SK-N-SH (cell line): Measurements from ENCODE around the gene IL15. TPM values are rescaled to one million over a fixed set of nuclear protein-coding genes. Genes with fewer than 3 reads are reported as not detected.

Experiments
- CTCF ChIA-PET: fragments of 300-600, 350-600 bp; formaldehyde crosslinking; extraction: SDS; loops from one replicate; lab custom pipeline; 2021; lab: Yijun Ruan, JAX
- POLR2A ChIA-PET: fragments of 350-600 bp; sonication (Branson Sonifier 250); formaldehyde crosslinking; extraction: SDS; loops from one replicate; lab custom pipeline; 2020; ENCODE audit warnings: antibody characterized with exemption, inconsistent platforms; lab: Yijun Ruan, JAX
- DNase-seq: peaks from one replicate; pipeline ENCODE4 v3.0.0; 2012
- H2AFZ ChIP-seq: fragments of 200-600 bp; sonication (generic); 2 replicates; pipeline ENCODE4 v1.8.1; 2016; ENCODE audit warnings: antibody characterized with exemption, mild to moderate bottlenecking, low read depth
- H3F3A ChIP-seq: fragments of 200-600 bp; sonication (generic); replicated peaks from 2 replicates; pipeline ENCODE3; 2016; ENCODE audit warnings: antibody characterized with exemption, mild to moderate bottlenecking; ENCODE audit not compliant: insufficient read depth
- H3K27ac ChIP-seq, 2 experiments: fragments of 200-500 bp in 1 of 2; fragments of 200-600 bp in 1 of 2; sonication (Bioruptor generic) in 1 of 2; sonication (generic), shearing (Covaris generic) in 1 of 2; 2 replicates each; pipeline versions ENCODE4 v1.5.1 to v1.6.1; 2014 to 2016; ENCODE audit warnings: low read depth in 2 of 2, inconsistent platforms in 1 of 2, low read length in 1 of 2, mild to moderate bottlenecking in 1 of 2, mixed read lengths in 1 of 2
- H3K27me3 ChIP-seq: fragments of 200-600 bp; sonication (generic), shearing (Covaris generic); 2 replicates; pipeline ENCODE4 v1.6.1; 2016; ENCODE audit warnings: mixed run types; ENCODE audit not compliant: insufficient read depth
- H3K36me3 ChIP-seq, 2 experiments: fragments of 200-500 bp in 1 of 2; fragments of 200-600 bp in 1 of 2; sonication (Bioruptor generic) in 1 of 2; sonication (generic) in 1 of 2; replicated peaks in 1 of 2; 2 replicates each; pipeline versions ENCODE3 to v1.5.1; 2014 to 2016; ENCODE audit warnings: low read length in 1 of 2, mild to moderate bottlenecking in 1 of 2; ENCODE audit not compliant: insufficient read depth in 2 of 2, control insufficient read depth in 1 of 2
- H3K4me1 ChIP-seq, 2 experiments: fragments of 200-500 bp in 1 of 2; fragments of 200-600 bp in 1 of 2; sonication (Bioruptor generic) in 1 of 2; sonication (generic), shearing (Covaris generic) in 1 of 2; 2 replicates each; pipeline versions ENCODE4 v1.5.1 to v1.6.1; 2014 to 2016; ENCODE audit warnings: low read depth in 1 of 2, low read length in 1 of 2, mixed run types in 1 of 2; ENCODE audit not compliant: insufficient read depth in 2 of 2, control insufficient read depth in 1 of 2
- H3K4me2 ChIP-seq: fragments of 200-600 bp; sonication (generic), shearing (Covaris generic); 2 replicates; pipeline ENCODE4 v1.6.1; 2017; ENCODE audit warnings: mixed run types
- H3K4me3 ChIP-seq, 2 experiments: fragments of 200-500 bp in 1 of 2; fragments of 200-600 bp in 1 of 2; sonication (Bioruptor generic) in 1 of 2; sonication (generic), shearing (Covaris generic) in 1 of 2; 2 replicates each; pipeline versions ENCODE4 v1.5.1 to v1.8.1; 2014 to 2016; ENCODE audit warnings: low read depth in 2 of 2, inconsistent platforms in 1 of 2, low read length in 1 of 2, mild to moderate bottlenecking in 1 of 2, mixed read lengths in 1 of 2, moderate library complexity in 1 of 2
- H3K79me2 ChIP-seq: fragments of 200-600 bp; sonication (generic); 2 replicates; pipeline ENCODE4 v1.8.1; 2017; ENCODE audit warnings: mild to moderate bottlenecking; ENCODE audit not compliant: insufficient read depth
- H3K9ac ChIP-seq: fragments of 200-600 bp; sonication (generic); 2 replicates; pipeline ENCODE4 v1.6.1; 2017; ENCODE audit warnings: mixed run types
- H3K9me2 ChIP-seq: fragments of 200-600 bp; sonication (generic); 2 replicates; pipeline ENCODE4 v1.6.1; 2017; ENCODE audit warnings: mixed run types
- H3K9me3 ChIP-seq: fragments of 200-600 bp; sonication (generic); 2 replicates; pipeline ENCODE4 v1.6.1; 2017; ENCODE audit warnings: mixed run types, mild to moderate bottlenecking, moderate library complexity
- H4K20me1 ChIP-seq: fragments of 200-600 bp; sonication (generic); 2 replicates; pipeline ENCODE4 v1.6.1; 2017; ENCODE audit warnings: mild to moderate bottlenecking, mixed run types; ENCODE audit not compliant: insufficient read depth
- CHD2 ChIP-seq: fragments of 150-350 bp; IDR thresholded peaks from 2 replicates; pipeline ENCODE4 v1.6.1; 2018; ENCODE audit warnings: low read length; ENCODE audit not compliant: partially characterized antibody
- ELF1 ChIP-seq: IDR thresholded peaks from 2 replicates; pipeline ENCODE4 v1.4.0; 2012
- EP300 ChIP-seq, 2 experiments: IDR thresholded peaks; 2 replicates each; pipeline versions ENCODE4 v1.4.0 to v1.6.1; 2012; ENCODE audit warnings: borderline replicate concordance in 1 of 2, low read depth in 1 of 2, low read length in 1 of 2
- EZH2phosphoT487 ChIP-seq: fragments of 200-600 bp; sonication (generic); IDR thresholded peaks from 2 replicates; pipeline ENCODE4 v1.6.1; 2017; ENCODE audit warnings: low read depth, mixed run types, mild to moderate bottlenecking, antibody characterized with exemption, moderate library complexity, borderline replicate concordance
- FOXJ3 ChIP-seq: sonication (generic); formaldehyde crosslinking; IDR thresholded peaks from 2 replicates; pipeline ENCODE4 v1.5.1; 2020; ENCODE audit warnings: mild to moderate bottlenecking, missing genetic modification reagents
- FOXM1 ChIP-seq: IDR thresholded peaks from 2 replicates; pipeline ENCODE4 v1.4.0; 2012; ENCODE audit warnings: low read depth, mild to moderate bottlenecking
- POLR2AphosphoS5 ChIP-seq: IDR thresholded peaks from 2 replicates; pipeline ENCODE4 v1.6.1; 2012; ENCODE audit warnings: low read depth, low read length
- RAD21 ChIP-seq: IDR thresholded peaks from 2 replicates; pipeline ENCODE4 v1.6.1; 2012; ENCODE audit warnings: mild to moderate bottlenecking, low read length
- REST ChIP-seq: IDR thresholded peaks from 2 replicates; pipeline ENCODE4 v1.6.1; 2012; ENCODE audit warnings: mild to moderate bottlenecking, low read depth, low read length, moderate library complexity
- RFX5 ChIP-seq: IDR thresholded peaks from 2 replicates; pipeline ENCODE4 v1.6.1; 2012; ENCODE audit warnings: mild to moderate bottlenecking, improper control_type of control experiment, low read length
- SIN3A ChIP-seq: IDR thresholded peaks from 2 replicates; pipeline ENCODE4 v1.6.1; 2012; ENCODE audit warnings: low read depth, mild to moderate bottlenecking, low read length, moderate library complexity, borderline replicate concordance
- SMC3 ChIP-seq: IDR thresholded peaks from 2 replicates; pipeline ENCODE4 v1.6.1; 2012; ENCODE audit warnings: low read depth, low read length, improper control_type of control experiment
- ZBTB33 ChIP-seq: IDR thresholded peaks from 2 replicates; pipeline ENCODE4 v1.4.0; 2012; ENCODE audit warnings: low read depth, borderline replicate concordance
- polyA plus RNA-seq, 3 experiments: library from polyadenylated mRNA; depleted of rRNA; stranded (reverse); fragments of >200 nt; gene quantifications; 2 replicates each; pipeline ENCODE4 v1.2.3, GENCODE V29; 2012
- TF ChIP-seq, protein P1 (sequence below): fragments of 200-600 bp; sonication (generic); IDR thresholded peaks from 2 replicates; pipeline ENCODE4 v1.6.1; 2017; ENCODE audit warnings: antibody characterized with exemption, mild to moderate bottlenecking, moderate library complexity

IL15 gene
- polyA plus RNA-seq, 1 of the 3 experiments (the other 2 are of a cell fraction) = 3.7 TPM

DNA sequence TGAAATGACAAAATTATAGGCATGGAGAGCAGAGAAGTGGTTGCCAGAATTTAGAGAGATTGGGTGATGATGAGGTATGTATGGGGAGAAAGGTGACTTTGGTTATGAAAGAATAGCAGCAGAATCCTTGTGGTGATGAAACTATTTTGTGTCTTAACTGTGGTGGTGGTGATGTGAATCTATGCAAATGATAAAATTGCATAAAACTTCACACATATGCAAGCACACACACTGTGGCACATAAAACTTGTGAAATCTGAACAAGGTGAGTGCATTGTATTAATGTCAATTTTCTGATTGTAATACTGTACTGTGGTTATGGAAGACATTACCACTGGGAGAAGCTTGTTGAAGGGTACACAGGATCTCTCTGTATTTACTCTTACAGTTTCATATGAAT is 91.0 kb downstream of the IL15 start (continued):
- no peak for TF ChIP-seq REST
- TF ChIP-seq ELF1 = no peak

DNA sequence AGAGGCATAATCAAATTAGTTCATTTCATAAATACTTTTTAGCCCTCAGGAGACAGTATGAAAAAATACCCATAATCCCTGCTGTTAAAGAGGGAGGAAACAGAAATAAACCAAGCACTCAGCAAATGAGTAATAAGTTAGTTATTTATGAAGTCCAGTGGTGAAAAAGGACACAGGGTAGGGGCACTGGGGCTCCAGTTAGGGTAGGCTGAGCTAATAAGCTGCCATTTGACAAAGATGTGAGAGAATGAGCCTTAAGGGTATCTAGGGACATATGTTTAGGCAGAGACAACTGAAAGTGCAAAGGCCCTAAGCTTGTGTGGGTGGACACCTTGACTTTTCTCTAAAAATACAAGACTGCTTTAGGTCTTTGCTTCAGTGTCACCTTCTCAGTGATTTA is 94.4 kb downstream of the IL15 start:
- no peaks in the 10 kb centered on the region for H3K36me3 ChIP-seq
- H4K20me1 ChIP-seq = no peaks in the 10 kb centered on the region
- no peaks in the 10 kb centered on the region for H3K9me3 ChIP-seq
- H3K4me2 ChIP-seq = 0 out of 2 replicates have a peak overlapping the region, but pooled peaks have one; percentile 1
- H3K27me3 ChIP-seq = no peaks in the 10 kb centered on the region
- no peak overlapping the region for H3K4me3 ChIP-seq
- no peak for DNase-seq
- no peak overlapping the region for H3K9ac ChIP-seq
- ChIA-PET CTCF (interaction anchor here (0.9 to 1.0 kb wide), 4 partner anchors 10 to 52 kb away, joined by 3 to 5 read pairs (median 3); no protein-coding TSS in a partner anchor), POLR2A (no interaction called here)
- no peak for TF ChIP-seq CHD2
- TF ChIP-seq, protein P1, sequence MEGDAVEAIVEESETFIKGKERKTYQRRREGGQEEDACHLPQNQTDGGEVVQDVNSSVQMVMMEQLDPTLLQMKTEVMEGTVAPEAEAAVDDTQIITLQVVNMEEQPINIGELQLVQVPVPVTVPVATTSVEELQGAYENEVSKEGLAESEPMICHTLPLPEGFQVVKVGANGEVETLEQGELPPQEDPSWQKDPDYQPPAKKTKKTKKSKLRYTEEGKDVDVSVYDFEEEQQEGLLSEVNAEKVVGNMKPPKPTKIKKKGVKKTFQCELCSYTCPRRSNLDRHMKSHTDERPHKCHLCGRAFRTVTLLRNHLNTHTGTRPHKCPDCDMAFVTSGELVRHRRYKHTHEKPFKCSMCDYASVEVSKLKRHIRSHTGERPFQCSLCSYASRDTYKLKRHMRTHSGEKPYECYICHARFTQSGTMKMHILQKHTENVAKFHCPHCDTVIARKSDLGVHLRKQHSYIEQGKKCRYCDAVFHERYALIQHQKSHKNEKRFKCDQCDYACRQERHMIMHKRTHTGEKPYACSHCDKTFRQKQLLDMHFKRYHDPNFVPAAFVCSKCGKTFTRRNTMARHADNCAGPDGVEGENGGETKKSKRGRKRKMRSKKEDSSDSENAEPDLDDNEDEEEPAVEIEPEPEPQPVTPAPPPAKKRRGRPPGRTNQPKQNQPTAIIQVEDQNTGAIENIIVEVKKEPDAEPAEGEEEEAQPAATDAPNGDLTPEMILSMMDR = no peak
- no peak for TF ChIP-seq EZH2phosphoT487
- no peak for TF ChIP-seq REST
- no peak for TF ChIP-seq ZBTB33
- TF ChIP-seq RAD21 = no peak
- TF ChIP-seq SMC3 = no peak
- no peak for TF ChIP-seq POLR2AphosphoS5
- no peak for TF ChIP-seq FOXM1
- TF ChIP-seq RFX5 = no peak
- no peak for TF ChIP-seq SIN3A
- TF ChIP-seq ELF1 = no peak
- no peak for TF ChIP-seq EP300 (IDR thresholded peaks at IDR 0.05; ENCODE audit: borderline replicate concordance in 1 of 2, low read depth in 1 of 2, low read length in 1 of 2)
- no peak for TF ChIP-seq FOXJ3 (CRISPR knock-in tag)
- H3F3A ChIP-seq = no peaks in the 10 kb centered on the region
- no peak overlapping the region for H2AFZ ChIP-seq
- H3K4me1 ChIP-seq = peaks cover 0 to 6% of the 10 kb centered on the region in 2 experiments; a peak in 2 of 4 replicates
- H3K9me2 ChIP-seq = no peaks in the 10 kb centered on the region
- no peaks in the 10 kb centered on the region for H3K79me2 ChIP-seq
- no peak overlapping the region; a peak in 1 of 4 replicates for H3K27ac ChIP-seq
